Stimulated activated CD4-positive, alpha-beta T cell treated with anti-CD3 and anti-CD28 coated beads, Interleukin-4, amount 100 ng/mL, for 4 hours (primary cell): Measurements from ENCODE around the gene NXPH4.

ENCODE experiments used
- DNase-seq, 2 experiments: peaks; one replicate each; pipeline ENCODE4 v3.0.0-alpha.2; 2020

NXPH4 gene

GRCh38 chr12:57233357-57234232, 17.0 kb downstream of the NXPH4 start:
- DNase-seq: no peak

GRCh38 chr12:57234233-57234570, 17.6 kb downstream of the NXPH4 start:
- no peak for DNase-seq

DNA sequence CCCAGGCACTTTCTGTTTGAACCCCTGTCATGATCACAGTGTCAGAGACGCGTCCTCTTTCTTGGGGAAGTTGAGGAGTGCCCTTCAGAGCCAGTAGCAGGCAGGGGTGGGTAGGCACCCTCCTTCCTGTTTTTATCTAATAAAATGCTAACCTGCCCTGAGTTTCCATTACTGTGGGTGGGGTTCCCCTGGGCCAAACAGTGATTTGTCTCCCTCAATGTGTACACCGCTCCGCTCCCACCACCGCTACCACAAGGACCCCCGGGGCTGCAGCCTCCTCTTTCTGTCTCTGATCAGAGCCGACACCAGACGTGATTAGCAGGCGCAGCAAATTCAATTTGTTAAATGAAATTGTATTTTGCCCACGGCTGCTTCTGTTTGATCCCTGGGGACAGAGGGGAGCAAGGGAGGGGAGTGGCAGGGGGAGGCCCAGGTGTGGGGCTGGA, 18.0 kb downstream of the NXPH4 start:
- no peak for DNase-seq

GRCh38 chr12:57235017-57235727, 18.6 kb downstream of the NXPH4 start:
- DNase-seq: no peak

- no peak for DNase-seq
Observed at GRCh38 chr12:57235728-57236131, 19.1 kb downstream of the NXPH4 start.

DNA sequence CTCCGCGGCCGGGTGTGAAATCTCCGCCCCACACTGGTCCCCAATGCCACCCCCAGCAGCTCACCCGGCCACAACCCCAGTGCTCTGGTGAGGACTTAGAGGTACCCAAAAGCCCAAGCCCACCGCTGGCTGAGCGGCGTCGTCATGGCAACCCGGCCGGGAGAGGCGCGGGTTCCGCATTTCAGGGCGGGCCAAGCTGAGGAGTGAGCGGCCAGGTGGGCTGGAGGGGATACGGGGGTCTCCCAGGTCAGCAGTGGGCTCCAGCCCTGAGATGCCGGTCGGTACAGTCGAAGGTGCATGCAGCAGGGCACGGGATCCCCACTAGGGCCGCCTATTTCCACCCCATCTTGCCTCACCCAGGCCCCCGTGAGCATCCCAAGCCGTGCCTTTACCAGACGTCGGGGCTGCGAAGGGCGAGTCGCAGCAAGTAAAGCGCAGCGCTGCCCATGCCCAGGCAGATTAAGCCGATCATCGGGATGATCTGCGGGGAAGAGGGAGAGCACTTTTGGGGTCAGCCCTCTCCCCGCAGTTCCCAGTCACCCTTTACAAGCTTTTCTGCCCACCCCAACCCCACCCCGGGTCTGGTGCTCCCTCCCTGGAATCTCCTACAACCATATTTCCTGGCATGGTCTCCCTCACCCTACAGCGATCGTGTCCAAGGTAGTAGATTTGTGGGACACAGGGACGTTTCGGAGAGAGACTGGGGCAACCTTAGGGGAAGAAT, 19.8 kb downstream of the NXPH4 start:
- DNase-seq: no peak

DNA sequence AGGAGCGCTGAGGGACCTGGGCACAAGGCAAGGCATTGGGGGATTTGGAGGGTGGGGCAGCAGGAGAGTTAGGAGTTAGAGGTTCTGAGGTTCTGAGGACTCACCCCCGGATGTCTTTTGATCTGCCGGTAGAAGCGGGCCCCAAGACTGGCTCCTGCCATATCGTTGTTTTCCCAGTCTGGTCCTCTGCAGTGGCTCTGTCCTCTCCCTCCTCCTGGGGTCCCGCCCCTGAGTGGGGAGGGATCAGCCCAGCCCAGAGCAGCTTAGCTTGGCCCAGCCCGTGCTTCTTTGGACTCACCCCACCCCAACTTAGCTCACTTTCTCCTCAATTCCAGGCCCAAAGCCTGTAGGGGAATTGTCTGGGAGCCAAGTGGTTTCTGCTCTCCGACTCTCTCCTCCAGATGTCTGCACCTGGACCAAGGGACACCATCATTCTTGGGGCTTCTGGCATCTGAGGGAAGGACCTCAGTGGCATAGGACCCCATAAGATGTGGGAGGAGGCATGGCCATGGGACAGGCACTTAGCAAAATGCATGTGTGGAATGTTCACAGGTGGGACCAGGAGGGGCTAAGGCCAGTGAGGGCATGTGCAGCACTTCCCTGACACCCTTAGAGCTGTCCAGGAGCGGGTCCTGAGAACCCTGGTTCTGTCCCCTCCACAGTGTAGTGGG, 20.5 kb downstream of the NXPH4 start:
- DNase-seq: no peak

DNA sequence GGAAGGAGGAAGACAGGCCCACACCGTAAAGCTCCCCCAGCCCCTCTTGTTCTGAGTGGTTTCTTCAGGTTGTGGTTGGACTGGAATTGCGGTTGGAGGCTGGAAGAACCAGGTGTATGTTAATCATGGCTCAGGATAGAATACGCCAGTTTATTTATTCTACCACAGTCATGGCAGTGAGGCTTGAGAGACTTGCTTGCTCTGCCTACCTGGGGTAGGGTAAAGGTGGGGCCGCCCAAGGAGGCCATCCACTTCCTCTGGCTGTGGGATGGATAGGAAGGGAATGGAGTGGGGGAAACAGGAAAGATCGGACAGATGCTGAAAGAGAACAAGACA, 21.0 kb downstream of the NXPH4 start:
- DNase-seq: no peak

GRCh38 chr12:57237932-57238853, 21.6 kb downstream of the NXPH4 start:
- DNase-seq: no peak

DNA sequence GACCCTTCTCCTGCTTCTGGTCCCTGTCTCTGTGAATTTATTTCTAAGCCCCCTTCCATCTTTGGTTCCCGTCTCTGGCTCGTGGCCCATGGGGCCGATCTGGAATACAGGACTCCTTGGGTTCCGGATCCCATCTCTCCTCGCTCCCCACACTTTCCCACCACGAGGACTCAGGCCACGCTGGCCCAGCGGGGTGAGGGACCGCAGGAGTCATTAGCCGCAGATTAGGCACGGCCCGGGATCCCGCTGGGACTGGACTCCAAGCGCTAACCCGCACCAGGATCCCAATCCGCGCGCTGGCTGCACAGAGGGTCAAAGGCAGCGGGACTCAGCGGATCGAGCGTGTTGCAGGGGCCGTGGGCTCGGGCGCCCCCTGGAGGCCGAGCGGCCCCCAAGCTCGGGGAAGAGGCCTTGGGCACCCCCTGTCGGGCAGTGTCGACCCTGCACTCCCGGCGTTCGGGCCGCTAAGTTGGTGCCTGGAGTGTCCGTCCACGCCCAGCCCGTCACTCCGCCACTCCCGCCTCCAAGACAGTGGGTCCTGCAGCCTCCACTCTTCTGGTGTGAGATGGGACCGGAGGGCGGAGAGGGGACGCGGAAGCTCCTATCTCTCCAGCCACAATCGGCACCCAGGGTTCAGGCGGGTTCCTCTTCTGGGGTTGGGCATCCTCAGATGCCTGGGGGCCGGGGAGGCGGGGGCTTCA, 22.4 kb downstream of the NXPH4 start:
- DNase-seq: peak; percentile 76 to 88

- DNase-seq: no peak
Observed at GRCh38 chr12:57239587-57240065, 23.0 kb downstream of the NXPH4 start.

DNA sequence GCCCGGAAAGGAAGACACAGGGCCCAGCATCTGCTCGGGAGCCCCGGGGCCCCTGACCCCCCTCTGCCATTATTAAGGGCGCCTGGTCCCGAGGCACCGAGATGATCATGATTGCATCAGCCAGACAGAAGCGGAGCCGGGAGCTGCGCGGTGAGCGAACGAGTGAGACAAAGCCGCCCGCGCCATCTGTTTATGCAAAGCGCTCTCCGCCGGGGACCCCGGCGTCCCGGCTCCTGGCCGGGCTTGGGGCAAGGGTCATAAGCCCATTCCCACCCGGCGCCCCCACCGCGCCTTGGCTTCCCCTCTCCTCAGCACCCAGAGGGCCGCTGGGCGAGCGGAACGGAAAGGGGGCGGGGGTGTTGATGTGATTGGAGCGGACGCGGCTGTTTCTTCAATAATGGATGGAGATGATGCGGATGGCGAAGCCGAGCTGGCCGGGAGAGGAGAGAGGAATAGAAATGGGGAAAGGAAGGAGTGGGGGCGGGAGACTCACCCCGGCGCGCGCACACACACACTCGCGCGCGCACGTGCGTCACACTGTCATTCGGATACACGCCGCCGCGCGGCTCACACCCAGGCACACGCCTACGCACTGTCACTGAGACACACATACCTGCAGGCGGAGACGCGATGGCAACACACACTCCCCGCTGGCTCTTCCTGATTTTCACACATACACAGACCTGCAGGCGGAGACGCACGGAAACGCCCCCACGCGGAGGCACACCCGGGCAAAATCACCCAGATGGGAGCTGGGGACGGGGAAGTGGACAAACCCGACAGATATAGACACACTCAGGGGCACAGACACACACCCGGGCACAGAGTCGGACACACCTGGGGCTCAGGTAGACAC, 23.7 kb downstream of the NXPH4 start:
- DNase-seq: peak; percentile 72 to 89

DNA sequence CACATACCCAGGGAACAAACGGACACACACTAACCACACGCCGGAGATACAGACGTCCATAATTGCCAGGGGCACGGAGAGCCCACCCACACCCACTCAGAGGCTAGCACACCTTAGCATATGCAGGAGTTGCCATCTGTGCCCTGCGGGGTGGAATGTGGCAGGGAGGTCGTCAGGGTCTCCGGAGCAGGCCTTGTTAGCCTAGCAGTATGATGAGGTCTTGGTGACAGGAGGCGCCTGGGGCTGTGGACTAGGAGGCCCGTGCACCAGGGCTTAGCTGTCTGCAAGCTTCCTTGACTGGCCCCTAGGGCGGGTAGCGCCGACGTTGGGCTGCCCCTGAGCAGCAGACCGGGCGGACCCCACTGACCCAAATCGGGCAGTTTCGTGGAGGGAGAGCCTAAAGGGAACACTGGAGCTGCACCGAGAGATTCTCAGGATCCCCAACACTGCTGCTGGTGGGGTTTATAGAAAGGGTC, 24.4 kb downstream of the NXPH4 start:
- no peak for DNase-seq

- DNase-seq: no peak
Observed at GRCh38 chr12:57241402-57242310, 25.1 kb downstream of the NXPH4 start.

DNA sequence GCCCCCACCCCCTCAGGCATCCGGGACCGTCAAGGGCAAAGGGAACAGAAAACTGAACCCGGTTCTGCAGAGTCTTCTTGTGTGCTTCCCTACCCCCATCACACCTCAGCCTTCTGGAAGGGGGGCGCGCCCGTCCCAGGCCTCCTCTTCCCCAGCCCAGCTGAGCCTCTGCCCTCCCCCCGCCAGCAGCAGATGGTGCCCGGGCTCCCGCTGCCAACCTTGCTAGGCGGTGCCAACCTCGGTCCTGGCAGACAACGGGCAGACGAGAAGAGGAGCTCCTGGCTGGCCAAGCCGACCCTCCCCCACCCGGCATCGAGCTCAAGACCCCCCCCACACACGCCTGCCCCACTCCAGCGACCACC, 25.7 kb downstream of the NXPH4 start:
- DNase-seq: no peak

DNA sequence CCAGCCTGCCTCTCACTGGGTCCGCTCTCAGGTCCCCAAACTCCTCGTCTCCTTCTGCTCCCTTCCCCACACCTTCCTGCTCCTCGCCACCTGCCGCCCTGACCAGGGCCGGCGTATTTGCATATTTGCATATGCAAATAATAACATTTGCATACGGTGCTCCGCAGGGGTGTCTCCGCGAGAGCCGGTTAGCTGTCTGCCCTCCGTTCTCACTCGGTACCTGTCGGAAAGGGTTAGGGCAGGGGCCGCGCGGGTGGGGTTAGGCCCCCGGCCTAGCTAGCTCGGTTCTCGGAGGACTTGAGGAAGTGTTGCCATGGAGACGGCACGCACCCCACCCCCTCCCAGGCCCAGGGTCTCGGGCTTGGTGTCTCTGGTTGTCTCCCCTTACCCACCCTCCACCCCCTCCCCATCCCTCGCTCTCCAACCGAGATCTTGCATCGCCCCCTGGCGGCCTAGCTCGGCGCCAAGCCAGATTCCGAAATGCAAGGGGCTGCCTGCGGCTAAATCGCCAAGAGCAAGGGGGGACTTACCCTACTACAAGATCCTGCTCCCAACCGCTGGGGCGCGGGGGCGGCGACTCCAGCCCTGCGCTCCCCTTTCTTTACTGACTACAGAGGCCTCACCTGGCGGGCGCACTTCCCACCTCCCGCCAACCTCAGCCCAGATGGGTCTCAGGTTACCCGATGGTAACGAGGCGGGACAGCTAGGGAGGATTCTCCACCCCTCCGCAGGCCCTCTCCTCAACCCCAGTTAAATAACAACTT, 26.3 kb downstream of the NXPH4 start:
- peak; percentile 47 to 71 for DNase-seq

DNA sequence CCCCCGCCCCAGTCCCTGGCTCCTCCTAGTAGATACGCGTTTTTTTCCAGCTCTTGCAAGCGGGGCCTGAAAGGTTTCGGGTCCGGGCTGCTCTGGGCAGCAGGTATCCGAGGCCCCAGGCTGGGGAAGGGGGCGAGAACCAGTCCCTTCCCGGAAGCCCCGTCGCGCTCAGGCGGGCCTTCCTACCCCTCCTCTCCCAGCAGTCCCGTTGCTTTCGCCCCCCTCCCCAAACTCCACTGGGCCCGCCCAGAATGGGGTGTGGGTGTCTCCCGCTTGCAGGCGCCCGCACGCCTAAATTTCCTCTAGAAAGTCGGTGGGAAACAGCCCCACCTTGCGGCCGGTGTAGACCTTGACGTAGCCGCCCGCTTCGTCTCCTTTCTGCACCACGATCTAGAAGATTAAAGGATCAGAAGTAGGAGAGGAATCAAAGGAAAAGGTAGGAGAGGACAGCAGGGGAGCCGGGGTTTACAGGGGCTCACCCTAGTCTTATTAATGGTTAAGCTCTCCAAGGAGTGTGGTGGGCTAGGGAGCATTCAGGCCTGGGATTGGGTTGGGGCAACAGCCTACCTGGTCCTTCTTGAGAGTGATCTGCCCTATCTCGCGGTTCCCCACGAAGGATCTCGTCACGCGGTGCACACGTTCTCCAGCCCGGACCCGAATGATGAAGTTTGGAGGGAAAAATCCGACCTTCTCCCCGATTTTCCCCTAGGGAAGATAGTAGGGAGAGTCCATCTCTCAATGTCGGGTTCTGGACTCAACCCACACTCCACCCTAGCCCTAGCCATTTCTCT, 27.1 kb downstream of the NXPH4 start:
- DNase-seq: peak; percentile 71 to 83
